Natural killer cell (primary cell): Measurements from ENCODE around the gene SHISAL2A. TPM values are rescaled to one million over a fixed set of nuclear protein-coding genes. Genes with fewer than 3 reads are reported as not detected.

Experiments used
- ATAC-seq, 3 donors: fragments of 150-1000 bp in 2 of 3; fragments of 200-7000 bp in 1 of 3; cut with Tn5 transposase; 1 replicate in 1 of 3; 2 replicates in 2 of 3; pipeline ENCODE4 v1.10.0; 2021; ENCODE audit warnings: mild to moderate bottlenecking in 2 of 3, moderate library complexity in 2 of 3
- DNase-seq, 2 donors: peaks; one replicate each; pipeline versions ENCODE4 v3.0.0 to v3.0.0-alpha.2; 2013 to 2021; ENCODE audit warnings: mixed read lengths in 1 of 2
- H3K27ac ChIP-seq: one replicate; pipeline ENCODE4 v1.5.1; 2013; ENCODE audit warnings: mild to moderate bottlenecking, low read length
- H3K27me3 ChIP-seq: one replicate; pipeline ENCODE4 v1.6.1; 2013; ENCODE audit warnings: low read length; ENCODE audit not compliant: control insufficient read depth, insufficient read depth
- H3K36me3 ChIP-seq: one replicate; pipeline ENCODE4 v1.6.1; 2013; ENCODE audit warnings: low read length; ENCODE audit not compliant: control insufficient read depth, insufficient read depth
- H3K4me1 ChIP-seq: one replicate; pipeline ENCODE4 v1.6.1; 2013; ENCODE audit warnings: low read length; ENCODE audit not compliant: control insufficient read depth, insufficient read depth
- H3K4me3 ChIP-seq: one replicate; pipeline ENCODE4 v1.5.1; 2013; ENCODE audit warnings: low read length
- H3K9me3 ChIP-seq: one replicate; pipeline ENCODE4 v1.6.1; 2013; ENCODE audit warnings: low read length; ENCODE audit not compliant: control insufficient read depth, insufficient read depth
- H3K27ac Mint-ChIP-seq, 2 donors: one replicate each; pipeline ENCODE4 v1.8.0; 2022; ENCODE audit warnings: mild to moderate bottlenecking in 2 of 2, mixed read lengths in 2 of 2, moderate library complexity in 1 of 2
- H3K27me3 Mint-ChIP-seq, 2 donors: one replicate each; pipeline ENCODE4 v1.8.0; 2022; ENCODE audit warnings: low read depth in 2 of 2, mixed read lengths in 2 of 2
- H3K36me3 Mint-ChIP-seq: one replicate; pipeline ENCODE4 v1.8.0; 2022; ENCODE audit warnings: mixed read lengths
- H3K4me1 Mint-ChIP-seq, 2 donors: one replicate each; pipeline ENCODE4 v1.8.0; 2022; ENCODE audit warnings: mixed read lengths in 2 of 2
- H3K4me3 Mint-ChIP-seq: one replicate; pipeline ENCODE4 v1.8.0; 2022; ENCODE audit warnings: mild to moderate bottlenecking, moderate library complexity, mixed read lengths
- H3K9me3 Mint-ChIP-seq, 2 donors: one replicate each; pipeline ENCODE4 v1.8.0; 2022; ENCODE audit warnings: mixed read lengths in 2 of 2
- WGBS: methylation state at CpG from one replicate; pipeline ENCODE4 v1.1.7; 2013; ENCODE audit warnings: missing lambda C conversion rate; ENCODE audit not compliant: insufficient coverage; 5-methylcytosine and 5-hydroxymethylcytosine counted together
- intact Hi-C: fragments of 100-400 bp; cut with micrococcal nuclease; formaldehyde crosslinking; loops from one replicate; pipeline ENCODE4 v1.14.2; 2022
- total RNA-seq, 4 donors: library from RNA; stranded (reverse); fragments of 120-200 nt in 1 of 4; gene quantifications; one replicate each; pipeline versions ENCODE4 v1.2.3 to v1.2.4, GENCODE V29; 2013 to 2022
- TF ChIP-seq, protein P1 (sequence below): fragments of 200-600 bp; IDR thresholded peaks from one replicate; pipeline ENCODE4 v1.8.0; 2022; ENCODE audit warnings: antibody characterized with exemption

The SHISAL2A gene
- total RNA-seq, 3 donors from 2014 or later (not counting 1 experiment from before 2014, with no cell fraction given): 14.0 to 31.4 (median 16.2) TPM

- DNase-seq (no peak), ATAC-seq (no peak)
- WGBS: 76% methylated on average over 6 of the region's 6 CpGs
- no peaks in the 10 kb centered on the region for H3K27me3 Mint-ChIP-seq
- no peaks in the 10 kb centered on the region for H3K36me3 Mint-ChIP-seq
- no peak overlapping the region for H3K4me3 ChIP-seq
- TF ChIP-seq, protein P1, sequence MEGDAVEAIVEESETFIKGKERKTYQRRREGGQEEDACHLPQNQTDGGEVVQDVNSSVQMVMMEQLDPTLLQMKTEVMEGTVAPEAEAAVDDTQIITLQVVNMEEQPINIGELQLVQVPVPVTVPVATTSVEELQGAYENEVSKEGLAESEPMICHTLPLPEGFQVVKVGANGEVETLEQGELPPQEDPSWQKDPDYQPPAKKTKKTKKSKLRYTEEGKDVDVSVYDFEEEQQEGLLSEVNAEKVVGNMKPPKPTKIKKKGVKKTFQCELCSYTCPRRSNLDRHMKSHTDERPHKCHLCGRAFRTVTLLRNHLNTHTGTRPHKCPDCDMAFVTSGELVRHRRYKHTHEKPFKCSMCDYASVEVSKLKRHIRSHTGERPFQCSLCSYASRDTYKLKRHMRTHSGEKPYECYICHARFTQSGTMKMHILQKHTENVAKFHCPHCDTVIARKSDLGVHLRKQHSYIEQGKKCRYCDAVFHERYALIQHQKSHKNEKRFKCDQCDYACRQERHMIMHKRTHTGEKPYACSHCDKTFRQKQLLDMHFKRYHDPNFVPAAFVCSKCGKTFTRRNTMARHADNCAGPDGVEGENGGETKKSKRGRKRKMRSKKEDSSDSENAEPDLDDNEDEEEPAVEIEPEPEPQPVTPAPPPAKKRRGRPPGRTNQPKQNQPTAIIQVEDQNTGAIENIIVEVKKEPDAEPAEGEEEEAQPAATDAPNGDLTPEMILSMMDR: no peak
- H3K27me3 ChIP-seq: no peaks in the 10 kb centered on the region
- H3K4me1 ChIP-seq: no peaks in the 10 kb centered on the region
- H3K9me3 Mint-ChIP-seq: no peaks in the 10 kb centered on the region
- no peaks in the 10 kb centered on the region for H3K36me3 ChIP-seq
- no peak overlapping the region for H3K27ac Mint-ChIP-seq
- H3K4me3 Mint-ChIP-seq: no peak overlapping the region
- H3K4me1 Mint-ChIP-seq: peaks cover 0 to 11% of the 10 kb centered on the region in 2 donors
- H3K9me3 ChIP-seq: no peaks in the 10 kb centered on the region
- intact Hi-C loops: no loop called here
- no peak overlapping the region for H3K27ac ChIP-seq
Observed at GRCh38 chr1:52590266-52590665, 42.7 kb upstream of the SHISAL2A start.

- H3K4me1 Mint-ChIP-seq: peaks cover 0 to 12% of the 10 kb centered on the region in 2 donors
- Histone ChIP-seq H3K36me3 (no peaks in the 10 kb centered on the region), H3K9me3 (no peaks in the 10 kb centered on the region), H3K4me1 (no peaks in the 10 kb centered on the region), H3K27me3 (no peaks in the 10 kb centered on the region), H3K27ac (no peak overlapping the region), H3K4me3 (no peak overlapping the region)
- H3K36me3 Mint-ChIP-seq: no peaks in the 10 kb centered on the region
- TF ChIP-seq, protein P1: no peak
- no peak overlapping the region for H3K4me3 Mint-ChIP-seq
- ATAC-seq: no peak
- no peak for DNase-seq
- no peaks in the 10 kb centered on the region for H3K27me3 Mint-ChIP-seq
- WGBS: 70% methylated on average over 4 of the region's 5 CpGs
- H3K9me3 Mint-ChIP-seq: no peaks in the 10 kb centered on the region
- intact Hi-C loops: no loop called here
- H3K27ac Mint-ChIP-seq: no peak overlapping the region
Observed at GRCh38 chr1:52592637-52593323, 40.2 kb upstream of the SHISAL2A start.

GRCh38 chr1:52593495-52593894 lies 39.5 kb upstream of the SHISAL2A start:
- ATAC-seq (no peak), DNase-seq (no peak)
- Mint-ChIP-seq H3K4me3 (no peak overlapping the region), H3K27me3 (no peaks in the 10 kb centered on the region), H3K36me3 (no peaks in the 10 kb centered on the region), H3K27ac (no peak overlapping the region), H3K4me1 (peaks cover 0 to 15% of the 10 kb centered on the region in 2 donors), H3K9me3 (no peaks in the 10 kb centered on the region)
- Histone ChIP-seq H3K9me3 (no peaks in the 10 kb centered on the region), H3K4me3 (no peak overlapping the region), H3K36me3 (no peaks in the 10 kb centered on the region), H3K27me3 (no peaks in the 10 kb centered on the region), H3K27ac (no peak overlapping the region), H3K4me1 (no peaks in the 10 kb centered on the region)
- whole genome bisulfite sequencing: 92% methylated on average over 1 of the region's 1 CpG
- intact Hi-C loops: no loop called here
- TF ChIP-seq, protein P1: no peak

DNA sequence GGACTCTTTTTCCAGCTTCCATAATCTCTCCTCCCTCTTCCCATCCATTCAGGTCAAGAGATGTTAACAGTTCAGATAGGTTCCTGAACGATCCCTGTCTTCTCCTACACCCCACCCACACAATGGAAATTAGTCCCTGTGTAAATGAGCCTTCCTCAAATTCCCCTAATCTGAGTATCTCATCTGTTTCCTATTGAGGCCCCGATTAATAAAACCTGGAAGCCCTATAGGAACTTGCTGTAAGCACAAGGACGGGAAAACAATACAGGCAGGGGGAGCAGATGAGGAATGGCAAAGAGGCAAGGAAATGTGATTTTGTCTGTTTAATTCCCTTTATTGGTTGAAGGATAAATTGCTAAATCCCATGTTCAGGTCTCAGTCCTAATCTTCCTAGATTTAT lies 37.9 kb upstream of the SHISAL2A start:
- 52% methylated on average over 3 of the region's 3 CpGs for WGBS
- no peak overlapping the region for H3K27ac Mint-ChIP-seq
- intact Hi-C loops: no loop called here

More for the DNA sequence above, 37.9 kb upstream of the SHISAL2A start:
- TF ChIP-seq, protein P1: no peak
- H3K4me1 Mint-ChIP-seq: peaks cover 0 to 10% of the 10 kb centered on the region in 2 donors
- H3K27me3 ChIP-seq: no peaks in the 10 kb centered on the region
- no peaks in the 10 kb centered on the region for H3K4me1 ChIP-seq
- DNase-seq (no peak), ATAC-seq (no peak)
- H3K27me3 Mint-ChIP-seq: no peaks in the 10 kb centered on the region
- no peaks in the 10 kb centered on the region for H3K36me3 Mint-ChIP-seq
- H3K36me3 ChIP-seq: no peaks in the 10 kb centered on the region
- H3K27ac ChIP-seq: no peak overlapping the region
- H3K9me3 Mint-ChIP-seq: no peaks in the 10 kb centered on the region
- no peaks in the 10 kb centered on the region for H3K9me3 ChIP-seq
- H3K4me3 Mint-ChIP-seq: no peak overlapping the region
- no peak overlapping the region for H3K4me3 ChIP-seq
